Nephron (organoid): ENCODE results near the gene PRR33.

ENCODE experiments used
- H3K27ac Mint-ChIP-seq, 3 experiments: 2 replicates each; pipeline ENCODE4 v1.8.0; 2020; ENCODE audit warnings: mixed read lengths in 3 of 3, mild to moderate bottlenecking in 2 of 3, moderate library complexity in 1 of 3
- H3K27me3 Mint-ChIP-seq: 2 replicates; pipeline ENCODE4 v1.8.0; 2021; ENCODE audit warnings: low read depth, mild to moderate bottlenecking, moderate library complexity, mixed read lengths
- H3K36me3 Mint-ChIP-seq: 2 replicates; pipeline ENCODE4 v1.8.0; 2020; ENCODE audit warnings: low read depth, mixed read lengths
- H3K4me1 Mint-ChIP-seq: 2 replicates; pipeline ENCODE4 v1.8.0; 2020; ENCODE audit warnings: mixed read lengths
- H3K4me3 Mint-ChIP-seq, 3 experiments: 2 replicates each; pipeline ENCODE4 v1.8.0; 2020; ENCODE audit warnings: mild to moderate bottlenecking in 3 of 3, mixed read lengths in 3 of 3, moderate library complexity in 2 of 3
- H3K9me3 Mint-ChIP-seq: 2 replicates; pipeline ENCODE4 v1.8.0; 2020; ENCODE audit warnings: mixed read lengths
- CTCF ChIP-seq, 3 experiments: fragments of 200-600 bp; sonication (generic); IDR thresholded peaks; one replicate each; pipeline ENCODE4 v1.5.0; 2021; ENCODE audit warnings: antibody characterized with exemption in 3 of 3; ENCODE audit not compliant: unreplicated experiment in 3 of 3

PRR33 gene

GRCh38 chr11:1866226-1866625 is 25.5 kb downstream of the PRR33 start:
- Mint-ChIP-seq H3K4me1 (peaks cover 19% of the 10 kb centered on the region), H3K4me3 (no peak overlapping the region), H3K27ac (peak overlapping the region in 1 of 3 experiments; percentile 78), H3K9me3 (no peaks in the 10 kb centered on the region), H3K36me3 (no peaks in the 10 kb centered on the region), H3K27me3 (peaks cover 13% of the 10 kb centered on the region)
- no peak for TF ChIP-seq CTCF (IDR thresholded peaks at IDR 0.05; ENCODE audit: unreplicated experiment in 3 of 3)

GRCh38 chr11:1864831-1865665 is 26.6 kb downstream of the PRR33 start:
- peak overlapping the region; percentile 78 to 96 (median 91) for H3K27ac Mint-ChIP-seq
- H3K4me3 Mint-ChIP-seq: peak overlapping the region in 1 of 3 experiments; percentile 15
- peaks cover 11% of the 10 kb centered on the region for H3K4me1 Mint-ChIP-seq
- no peaks in the 10 kb centered on the region for H3K9me3 Mint-ChIP-seq
- peaks cover 8% of the 10 kb centered on the region for H3K27me3 Mint-ChIP-seq
- no peaks in the 10 kb centered on the region for H3K36me3 Mint-ChIP-seq
- TF ChIP-seq CTCF (IDR thresholded peaks at IDR 0.05; ENCODE audit: unreplicated experiment in 3 of 3): no peak

- Mint-ChIP-seq H3K9me3 (no peaks in the 10 kb centered on the region), H3K4me1 (peaks cover 11% of the 10 kb centered on the region), H3K36me3 (no peaks in the 10 kb centered on the region), H3K4me3 (peak overlapping the region; percentile 34 to 61 (median 50)), H3K27me3 (peaks cover 3% of the 10 kb centered on the region), H3K27ac (peak overlapping the region; percentile 78 to 96 (median 91))
- TF ChIP-seq CTCF (IDR thresholded peaks at IDR 0.05; ENCODE audit: unreplicated experiment in 3 of 3): no peak
Observed at GRCh38 chr11:1864231-1864630, 27.5 kb downstream of the PRR33 start.

- Mint-ChIP-seq H3K27ac (peak overlapping the region; percentile 78 to 96 (median 91)), H3K4me3 (peak overlapping the region; percentile 34 to 61 (median 50)), H3K4me1 (peaks cover 11% of the 10 kb centered on the region), H3K27me3 (peaks cover 3% of the 10 kb centered on the region), H3K36me3 (no peaks in the 10 kb centered on the region), H3K9me3 (no peaks in the 10 kb centered on the region)
- no peak for TF ChIP-seq CTCF (IDR thresholded peaks at IDR 0.05; ENCODE audit: unreplicated experiment in 3 of 3)
Observed at GRCh38 chr11:1863352-1864216, 28.1 kb downstream of the PRR33 start.

GRCh38 chr11:1862588-1863351 is 28.9 kb downstream of the PRR33 start:
- no peaks in the 10 kb centered on the region for H3K9me3 Mint-ChIP-seq

More at GRCh38 chr11:1862588-1863351, 28.9 kb downstream of the PRR33 start:
- peaks cover 3% of the 10 kb centered on the region for H3K27me3 Mint-ChIP-seq
- no peak overlapping the region for H3K4me3 Mint-ChIP-seq
- no peak for TF ChIP-seq CTCF (IDR thresholded peaks at IDR 0.05; ENCODE audit: unreplicated experiment in 3 of 3)
- H3K36me3 Mint-ChIP-seq: no peaks in the 10 kb centered on the region
- no peak overlapping the region for H3K27ac Mint-ChIP-seq
- peaks cover 11% of the 10 kb centered on the region for H3K4me1 Mint-ChIP-seq
